Stimulated activated CD8-positive, alpha-beta memory T cell treated with anti-CD3 and anti-CD28 coated beads, Interleukin-2, amount 100 ng/mL, for 1 hour (primary cell): ENCODE data around the gene BLNK.

Source experiments
- DNase-seq, 2 donors: peaks; one replicate each; pipeline ENCODE4 v3.0.0-alpha.2; 2020; ENCODE audit warnings: low read depth in 2 of 2

The BLNK gene

GRCh38 chr10:96288151-96288621 lies 16.8 kb upstream of the BLNK start:
- DNase-seq: no peak

DNA sequence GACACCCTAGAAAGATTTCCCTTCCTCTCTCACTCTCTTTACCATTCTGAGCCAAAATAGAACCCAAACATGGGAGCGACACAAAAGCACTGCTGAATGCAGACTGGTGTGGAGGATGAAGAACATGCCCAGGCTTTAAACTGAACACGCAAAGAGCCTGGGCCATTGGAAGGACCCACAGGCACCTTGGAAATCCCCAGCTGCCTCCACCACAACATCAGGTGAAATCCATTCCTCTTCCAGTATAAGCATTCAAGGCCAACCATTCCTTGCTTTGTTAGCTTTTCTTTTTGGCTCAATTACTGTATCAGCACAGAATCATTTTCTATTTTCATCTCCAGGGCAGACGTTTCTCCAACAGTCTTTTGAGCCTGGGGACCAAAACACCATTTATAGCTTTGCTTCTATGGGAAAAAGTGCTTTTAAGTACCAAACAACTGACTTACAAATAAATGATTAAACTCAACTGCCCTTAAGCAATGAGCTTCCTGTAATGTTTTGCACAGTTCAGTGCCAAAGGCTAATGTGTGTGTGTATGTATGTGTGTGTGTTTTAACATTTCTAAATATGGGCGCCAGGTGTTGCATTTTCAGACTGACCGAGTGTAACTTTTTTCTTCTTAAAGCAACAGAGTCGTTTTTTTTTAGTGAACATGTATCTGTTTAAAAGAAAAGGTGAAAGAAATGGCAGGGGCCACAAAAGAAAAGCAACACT lies 16.2 kb upstream of the BLNK start:
- no peak for DNase-seq

GRCh38 chr10:96285331-96285752 lies 14.0 kb upstream of the BLNK start:
- no peak for DNase-seq

DNA sequence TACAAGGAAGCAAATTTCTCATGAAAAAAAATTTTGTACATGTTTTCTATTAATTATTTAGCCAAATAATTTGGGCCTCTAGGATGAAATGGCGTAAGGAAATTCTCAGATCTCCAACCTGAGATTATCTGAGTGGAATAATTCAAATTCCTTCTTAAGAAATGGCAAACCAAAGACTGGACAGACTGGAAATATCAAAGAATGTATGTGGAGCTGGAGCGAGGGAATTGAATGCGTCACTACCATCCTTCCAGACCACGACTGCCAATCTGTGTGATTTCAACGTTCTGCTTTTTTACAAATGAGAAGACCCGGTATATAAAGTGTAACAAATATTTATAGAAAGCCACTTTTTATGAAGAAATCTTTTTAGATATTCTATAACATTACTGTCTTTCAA lies 12.4 kb upstream of the BLNK start:
- no peak for DNase-seq

- DNase-seq: no peak
Measured at GRCh38 chr10:96283351-96283750, 12.0 kb upstream of the BLNK start.

GRCh38 chr10:96281444-96282029 lies 10.2 kb upstream of the BLNK start:
- DNase-seq: no peak

DNA sequence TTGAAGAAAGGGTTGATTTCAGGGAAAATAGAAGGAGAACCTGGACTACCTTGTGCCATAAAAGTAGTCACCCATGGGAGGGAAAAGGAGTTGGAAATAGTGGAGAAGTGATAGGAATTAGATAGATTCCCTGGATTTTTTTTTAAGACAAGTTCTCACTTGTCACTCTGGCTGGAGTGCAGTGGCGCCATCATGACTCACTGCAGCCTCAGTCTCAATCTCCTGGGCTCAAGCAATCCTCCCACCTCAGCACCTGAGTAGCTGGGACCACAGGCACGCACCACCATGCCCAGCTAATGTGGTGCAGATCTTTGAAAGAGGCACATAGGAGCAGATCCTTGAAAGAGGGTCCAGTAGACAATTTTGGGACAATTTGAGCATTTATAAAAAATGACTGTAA lies 9.5 kb upstream of the BLNK start:
- no peak for DNase-seq

GRCh38 chr10:96279191-96279641 lies 7.8 kb upstream of the BLNK start:
- no peak for DNase-seq

DNA sequence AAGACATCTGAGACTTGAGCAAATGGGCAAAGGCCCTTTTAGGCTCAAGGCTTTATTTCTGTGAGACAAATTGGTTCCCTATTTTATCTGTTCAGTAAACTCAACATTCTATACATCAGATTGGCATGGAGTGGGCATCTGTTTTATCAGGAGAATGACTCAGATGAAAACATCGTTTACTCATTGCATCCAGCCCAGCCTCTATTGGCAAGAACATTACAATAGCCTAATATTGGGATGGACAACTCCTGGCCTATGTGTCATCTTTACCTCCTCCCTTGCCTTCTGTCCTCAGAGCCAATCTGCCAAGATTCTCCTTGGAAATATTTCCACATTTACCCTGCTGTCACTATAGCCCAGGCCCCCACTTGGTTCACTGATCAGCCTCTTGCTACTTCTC lies 5.5 kb upstream of the BLNK start:
- no peak for DNase-seq

DNA sequence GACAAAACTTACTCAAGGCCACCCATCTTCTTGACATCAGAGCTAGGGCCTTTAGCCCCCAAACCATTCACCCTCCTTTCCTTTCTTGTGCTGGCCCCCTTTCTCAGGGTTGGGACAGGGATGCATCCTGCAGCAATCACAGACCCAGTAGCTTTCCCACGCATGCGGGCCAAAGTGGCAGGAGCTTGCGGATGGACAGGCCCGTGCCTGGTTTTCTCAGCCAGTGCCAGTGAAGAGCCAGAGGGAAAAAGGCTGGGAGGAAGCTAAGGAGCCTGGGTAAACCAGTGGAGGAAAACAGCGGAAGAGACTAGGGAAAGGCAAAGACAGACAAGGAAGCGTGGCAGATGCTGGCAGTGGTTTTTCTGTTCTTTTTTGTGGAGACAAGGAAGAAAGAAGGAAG lies 5.1 kb upstream of the BLNK start:
- DNase-seq: no peak

GRCh38 chr10:96275685-96276418 lies 4.5 kb upstream of the BLNK start:
- no peak for DNase-seq

GRCh38 chr10:96272316-96273280 lies 1.2 kb upstream of the BLNK start:
- DNase-seq: no peak

- DNase-seq: no peak
Measured at GRCh38 chr10:96270571-96270970, 798 bp downstream of the BLNK start.

- no peak for DNase-seq
Measured at GRCh38 chr10:96269438-96270300, 1.7 kb downstream of the BLNK start.

GRCh38 chr10:96268341-96268909 lies 2.9 kb downstream of the BLNK start:
- DNase-seq: no peak

DNA sequence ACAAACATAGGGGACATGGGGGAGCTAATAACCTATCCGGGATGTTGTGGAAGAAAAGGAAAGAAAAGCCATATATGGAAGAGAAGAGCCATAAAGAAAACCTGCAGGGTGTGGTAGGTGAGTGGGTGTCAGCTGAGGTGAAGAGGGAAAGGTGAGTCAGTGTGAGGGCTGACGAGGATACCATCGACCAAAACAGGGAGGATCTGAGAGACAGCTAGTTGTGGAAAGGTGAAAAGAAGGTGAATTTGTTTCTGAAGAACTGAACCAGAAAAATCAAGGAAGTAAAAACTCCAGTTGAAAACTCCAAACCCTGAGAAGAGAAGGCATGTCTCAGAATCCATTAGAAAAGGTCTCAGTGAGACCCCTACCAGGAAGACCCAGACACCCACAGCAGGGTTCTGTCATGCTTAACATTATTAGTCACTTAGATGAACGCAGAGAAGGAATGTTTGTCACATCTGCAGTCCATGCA lies 4.1 kb downstream of the BLNK start:
- DNase-seq: no peak

- no peak for DNase-seq
Measured at GRCh38 chr10:96266118-96266770, 5.1 kb downstream of the BLNK start.

- DNase-seq: no peak
Measured at GRCh38 chr10:96264938-96265337, 6.4 kb downstream of the BLNK start.

GRCh38 chr10:96263669-96264068 lies 7.7 kb downstream of the BLNK start:
- no peak for DNase-seq

GRCh38 chr10:96263176-96263575 lies 8.2 kb downstream of the BLNK start:
- DNase-seq: no peak
